HEK293 (cell line): ENCODE data around the gene LY6G5B.

ENCODE experiments used
- CTCF ChIA-PET: fragments of 350-600 bp; formaldehyde crosslinking; extraction: SDS; loops from one replicate; lab custom pipeline; 2021; ENCODE audit warnings: antibody characterized with exemption; lab: Yijun Ruan, JAX
- POLR2A ChIA-PET: fragments of 300-600 bp; formaldehyde crosslinking; extraction: SDS; loops from one replicate; lab custom pipeline; 2020; ENCODE audit warnings: antibody characterized with exemption, inconsistent platforms; lab: Yijun Ruan, JAX
- H3K27ac ChIP-seq: fragments of 200-500 bp; sonication (Bioruptor generic); 2 replicates; pipeline ENCODE4 v1.5.1; 2014; ENCODE audit warnings: low read depth, low read length, control low read depth, inconsistent platforms; ENCODE audit errors: extremely low read depth
- H3K36me3 ChIP-seq, 2 experiments: fragments of 200-500 bp in 1 of 2; sonication (Bioruptor generic) in 1 of 2; 1 replicate in 1 of 2; 2 replicates in 1 of 2; pipeline ENCODE4 v1.5.1; 2014 to 2017; ENCODE audit warnings: inconsistent platforms in 2 of 2, low read length in 2 of 2; ENCODE audit not compliant: control insufficient read depth in 2 of 2, insufficient read depth in 1 of 2
- H3K4me1 ChIP-seq: fragments of 200-500 bp; sonication (Bioruptor generic); 2 replicates; pipeline ENCODE4 v1.5.1; 2014; ENCODE audit warnings: mild to moderate bottlenecking, low read length, inconsistent platforms; ENCODE audit not compliant: control insufficient read depth, insufficient read depth
- H3K4me3 ChIP-seq: 2 replicates; pipeline ENCODE4 v1.5.1; 2011; ENCODE audit warnings: low read depth, mild to moderate bottlenecking, control low read depth, low read length, moderate library complexity
- H3K9me3 ChIP-seq: fragments of 200-500 bp; sonication (Bioruptor generic); 2 replicates; pipeline ENCODE4 v1.5.1; 2014; ENCODE audit warnings: low read depth, low read length, inconsistent platforms; ENCODE audit not compliant: control insufficient read depth, insufficient read depth
- KLF1 ChIP-seq: fragments of 450-650 bp; formaldehyde crosslinking; IDR thresholded peaks from 2 replicates; pipeline ENCODE4 v1.5.1; 2016; ENCODE audit warnings: missing biosample characterization, missing genetic modification characterization
- KLF17 ChIP-seq: fragments of 450-650 bp; formaldehyde crosslinking; IDR thresholded peaks from 2 replicates; pipeline ENCODE4 v1.5.1; 2016; ENCODE audit warnings: missing biosample characterization, missing genetic modification characterization
- OVOL3 ChIP-seq: fragments of 450-650 bp; formaldehyde crosslinking; IDR thresholded peaks from 2 replicates; pipeline ENCODE4 v1.5.1; 2016; ENCODE audit warnings: missing biosample characterization, missing genetic modification characterization
- SP7 ChIP-seq: fragments of 450-650 bp; formaldehyde crosslinking; IDR thresholded peaks from 2 replicates; pipeline ENCODE4 v1.5.1; 2016; ENCODE audit warnings: missing biosample characterization, missing genetic modification characterization
- ZIC2 ChIP-seq: fragments of 450-650 bp; formaldehyde crosslinking; IDR thresholded peaks from 2 replicates; pipeline ENCODE4 v1.5.1; 2016; ENCODE audit warnings: missing biosample characterization, missing genetic modification characterization
- ZNF26 ChIP-seq: fragments of 450-650 bp; formaldehyde crosslinking; IDR thresholded peaks from 2 replicates; pipeline ENCODE4 v1.5.1; 2016; ENCODE audit warnings: missing biosample characterization, missing genetic modification characterization
- ZNF274 ChIP-seq, 2 experiments: fragments of 200-500 bp in 1 of 2; fragments of 450-650 bp in 1 of 2; sonication (Bioruptor generic) in 1 of 2; formaldehyde crosslinking in 1 of 2; IDR thresholded peaks; 2 replicates each; pipeline versions ENCODE4 v1.5.1 to v1.6.1; 2014 to 2016; ENCODE audit warnings: borderline replicate concordance in 1 of 2, inconsistent platforms in 1 of 2, low read length in 1 of 2, missing biosample characterization in 1 of 2, missing genetic modification characterization in 1 of 2
- ZNF292 ChIP-seq: fragments of 450-650 bp; formaldehyde crosslinking; IDR thresholded peaks from 2 replicates; pipeline ENCODE4 v1.5.1; 2016; ENCODE audit warnings: low read depth, missing biosample characterization, missing genetic modification characterization, borderline replicate concordance
- ZNF341 ChIP-seq: fragments of 450-650 bp; formaldehyde crosslinking; IDR thresholded peaks from 2 replicates; pipeline ENCODE4; 2016; ENCODE audit warnings: low read depth, missing biosample characterization, missing genetic modification characterization
- ZNF654 ChIP-seq: fragments of 450-650 bp; formaldehyde crosslinking; IDR thresholded peaks from 2 replicates; pipeline ENCODE4 v1.5.1; 2016; ENCODE audit warnings: low read depth, missing biosample characterization, missing genetic modification characterization
- ZNF677 ChIP-seq: fragments of 450-650 bp; IDR thresholded peaks from 2 replicates; pipeline ENCODE4 v1.5.0; 2018; ENCODE audit warnings: missing biosample characterization, mild to moderate bottlenecking, missing genetic modification characterization, moderate library complexity
- ZSCAN18 ChIP-seq: fragments of 450-650 bp; formaldehyde crosslinking; IDR thresholded peaks from 2 replicates; pipeline ENCODE4 v1.5.1; 2016; ENCODE audit warnings: missing biosample characterization, missing genetic modification characterization
- ZSCAN30 ChIP-seq: fragments of 450-650 bp; IDR thresholded peaks from 2 replicates; pipeline ENCODE4 v1.5.1; 2018; ENCODE audit warnings: missing biosample characterization, mild to moderate bottlenecking, missing genetic modification characterization, moderate library complexity
- TF ChIP-seq, protein P1 (sequence below): fragments of 450-650 bp; formaldehyde crosslinking; IDR thresholded peaks from 2 replicates; pipeline ENCODE4 v1.5.1; 2016; ENCODE audit warnings: missing biosample characterization, missing genetic modification characterization
- TF ChIP-seq, protein P2 (sequence below): fragments of 450-650 bp; formaldehyde crosslinking; IDR thresholded peaks from 2 replicates; pipeline ENCODE4 v1.5.0; 2017; ENCODE audit warnings: missing biosample characterization, missing genetic modification characterization, borderline replicate concordance
- TF ChIP-seq, protein P3 (sequence below): fragments of 450-650 bp; formaldehyde crosslinking; IDR thresholded peaks from 2 replicates; pipeline ENCODE4 v1.5.1; 2016; ENCODE audit warnings: missing biosample characterization, missing genetic modification characterization

The LY6G5B gene

GRCh38 chr6:31711233-31711632, 41.5 kb downstream of the LY6G5B start:
- H3K36me3 ChIP-seq = no peaks in the 10 kb centered on the region
- H3K9me3 ChIP-seq = no peaks in the 10 kb centered on the region
- H3K4me3 ChIP-seq = no peak overlapping the region
- H3K27ac ChIP-seq = no peak overlapping the region
- ChIA-PET CTCF (interaction anchor here (0.6 to 1.2 kb wide), 4 partner anchors 9 to 114 kb away, joined by 3 to 5 read pairs (median 4); no protein-coding TSS in a partner anchor), POLR2A (interaction anchor here (0.5 to 2.0 kb wide), 6 partner anchors 8 to 116 kb away, joined by 3 to 11 read pairs (median 4); partner anchors contain the start of genes ABHD16A, DDAH2 and HSPA1B)
- TF ChIP-seq, protein P1, sequence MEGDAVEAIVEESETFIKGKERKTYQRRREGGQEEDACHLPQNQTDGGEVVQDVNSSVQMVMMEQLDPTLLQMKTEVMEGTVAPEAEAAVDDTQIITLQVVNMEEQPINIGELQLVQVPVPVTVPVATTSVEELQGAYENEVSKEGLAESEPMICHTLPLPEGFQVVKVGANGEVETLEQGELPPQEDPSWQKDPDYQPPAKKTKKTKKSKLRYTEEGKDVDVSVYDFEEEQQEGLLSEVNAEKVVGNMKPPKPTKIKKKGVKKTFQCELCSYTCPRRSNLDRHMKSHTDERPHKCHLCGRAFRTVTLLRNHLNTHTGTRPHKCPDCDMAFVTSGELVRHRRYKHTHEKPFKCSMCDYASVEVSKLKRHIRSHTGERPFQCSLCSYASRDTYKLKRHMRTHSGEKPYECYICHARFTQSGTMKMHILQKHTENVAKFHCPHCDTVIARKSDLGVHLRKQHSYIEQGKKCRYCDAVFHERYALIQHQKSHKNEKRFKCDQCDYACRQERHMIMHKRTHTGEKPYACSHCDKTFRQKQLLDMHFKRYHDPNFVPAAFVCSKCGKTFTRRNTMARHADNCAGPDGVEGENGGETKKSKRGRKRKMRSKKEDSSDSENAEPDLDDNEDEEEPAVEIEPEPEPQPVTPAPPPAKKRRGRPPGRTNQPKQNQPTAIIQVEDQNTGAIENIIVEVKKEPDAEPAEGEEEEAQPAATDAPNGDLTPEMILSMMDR = no peak
- peak; percentile 71 for TF ChIP-seq KLF1 (tag by site-specific recombination)
- TF ChIP-seq ZNF274 (IDR thresholded peaks at IDR 0.05; ENCODE audit: low read length) = no peak
- no peak for TF ChIP-seq ZNF274 (tag by site-specific recombination; IDR thresholded peaks at IDR 0.05; ENCODE audit: borderline replicate concordance)
- TF ChIP-seq ZNF654 = no peak
- TF ChIP-seq KLF17 (tag by site-specific recombination) = peak; percentile 89
- no peak for TF ChIP-seq ZNF292 (tag by site-specific recombination)
- 0 out of 2 replicates have a peak, but pooled peaks have one; percentile 30 for TF ChIP-seq SP7 (tag by site-specific recombination)
- no peak for TF ChIP-seq OVOL3 (tag by site-specific recombination)
- no peak for TF ChIP-seq ZSCAN18 (tag by site-specific recombination)
- TF ChIP-seq, protein P2, sequence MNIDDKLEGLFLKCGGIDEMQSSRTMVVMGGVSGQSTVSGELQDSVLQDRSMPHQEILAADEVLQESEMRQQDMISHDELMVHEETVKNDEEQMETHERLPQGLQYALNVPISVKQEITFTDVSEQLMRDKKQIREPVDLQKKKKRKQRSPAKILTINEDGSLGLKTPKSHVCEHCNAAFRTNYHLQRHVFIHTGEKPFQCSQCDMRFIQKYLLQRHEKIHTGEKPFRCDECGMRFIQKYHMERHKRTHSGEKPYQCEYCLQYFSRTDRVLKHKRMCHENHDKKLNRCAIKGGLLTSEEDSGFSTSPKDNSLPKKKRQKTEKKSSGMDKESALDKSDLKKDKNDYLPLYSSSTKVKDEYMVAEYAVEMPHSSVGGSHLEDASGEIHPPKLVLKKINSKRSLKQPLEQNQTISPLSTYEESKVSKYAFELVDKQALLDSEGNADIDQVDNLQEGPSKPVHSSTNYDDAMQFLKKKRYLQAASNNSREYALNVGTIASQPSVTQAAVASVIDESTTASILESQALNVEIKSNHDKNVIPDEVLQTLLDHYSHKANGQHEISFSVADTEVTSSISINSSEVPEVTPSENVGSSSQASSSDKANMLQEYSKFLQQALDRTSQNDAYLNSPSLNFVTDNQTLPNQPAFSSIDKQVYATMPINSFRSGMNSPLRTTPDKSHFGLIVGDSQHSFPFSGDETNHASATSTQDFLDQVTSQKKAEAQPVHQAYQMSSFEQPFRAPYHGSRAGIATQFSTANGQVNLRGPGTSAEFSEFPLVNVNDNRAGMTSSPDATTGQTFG = no peak
- peak; percentile 85 for TF ChIP-seq ZIC2 (tag by site-specific recombination)
- TF ChIP-seq ZNF341 (tag by site-specific recombination) = peak; percentile 34; the same call in 1 of the 2 replicates
- TF ChIP-seq ZSCAN30 (tag by site-specific recombination) = no peak
- no peak for TF ChIP-seq ZNF26
- TF ChIP-seq, protein P3, sequence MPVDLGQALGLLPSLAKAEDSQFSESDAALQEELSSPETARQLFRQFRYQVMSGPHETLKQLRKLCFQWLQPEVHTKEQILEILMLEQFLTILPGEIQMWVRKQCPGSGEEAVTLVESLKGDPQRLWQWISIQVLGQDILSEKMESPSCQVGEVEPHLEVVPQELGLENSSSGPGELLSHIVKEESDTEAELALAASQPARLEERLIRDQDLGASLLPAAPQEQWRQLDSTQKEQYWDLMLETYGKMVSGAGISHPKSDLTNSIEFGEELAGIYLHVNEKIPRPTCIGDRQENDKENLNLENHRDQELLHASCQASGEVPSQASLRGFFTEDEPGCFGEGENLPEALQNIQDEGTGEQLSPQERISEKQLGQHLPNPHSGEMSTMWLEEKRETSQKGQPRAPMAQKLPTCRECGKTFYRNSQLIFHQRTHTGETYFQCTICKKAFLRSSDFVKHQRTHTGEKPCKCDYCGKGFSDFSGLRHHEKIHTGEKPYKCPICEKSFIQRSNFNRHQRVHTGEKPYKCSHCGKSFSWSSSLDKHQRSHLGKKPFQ = no peak
- no peak for TF ChIP-seq ZNF677
- peaks cover 4% of the 10 kb centered on the region for H3K4me1 ChIP-seq
